Measurements from ENCODE around the gene GTF2A2. TPM values are rescaled to one million over a fixed set of nuclear protein-coding genes. Genes with fewer than 3 reads are reported as not detected.

The GTF2A2 gene
- total RNA-seq, 1 donor from 2014 or later, result 83.1 TPM

- H3K36me3 Mint-ChIP-seq, result peaks cover 21% of the 10 kb centered on the region
- no peak overlapping the region for H3K4me2 ChIP-seq
- H3K9ac ChIP-seq, result no peak overlapping the region
- no peaks in the 10 kb centered on the region for H4K20me1 ChIP-seq (ENCODE audit: low read depth)
- no peak overlapping the region for H3K4me3 Mint-ChIP-seq
- peaks cover 7% of the 10 kb centered on the region for H3K36me3 ChIP-seq
- H3K9me3 ChIP-seq (ENCODE audit: low read depth), result no peaks in the 10 kb centered on the region
- no peaks in the 10 kb centered on the region for H3K4me1 ChIP-seq
- H3K27ac ChIP-seq, result no peak overlapping the region
- H3K27ac Mint-ChIP-seq, result no peak overlapping the region
- no peaks in the 10 kb centered on the region for H3F3A ChIP-seq (ENCODE audit: low read depth)
- no peak overlapping the region for H3K4me3 ChIP-seq
- peaks cover 2% of the 10 kb centered on the region for H3K27me3 Mint-ChIP-seq (ENCODE audit: insufficient read depth, low read depth)
- H3K79me2 ChIP-seq (ENCODE audit: low read depth), result no peaks in the 10 kb centered on the region
- DNase-seq (ENCODE audit: low spot score), result no peak
- TF ChIP-seq EZH2 (IDR thresholded peaks at IDR 0.05) (no peak), EZH2phosphoT487 (IDR thresholded peaks at IDR 0.05) (no peak)
- TF ChIP-seq, protein P1, sequence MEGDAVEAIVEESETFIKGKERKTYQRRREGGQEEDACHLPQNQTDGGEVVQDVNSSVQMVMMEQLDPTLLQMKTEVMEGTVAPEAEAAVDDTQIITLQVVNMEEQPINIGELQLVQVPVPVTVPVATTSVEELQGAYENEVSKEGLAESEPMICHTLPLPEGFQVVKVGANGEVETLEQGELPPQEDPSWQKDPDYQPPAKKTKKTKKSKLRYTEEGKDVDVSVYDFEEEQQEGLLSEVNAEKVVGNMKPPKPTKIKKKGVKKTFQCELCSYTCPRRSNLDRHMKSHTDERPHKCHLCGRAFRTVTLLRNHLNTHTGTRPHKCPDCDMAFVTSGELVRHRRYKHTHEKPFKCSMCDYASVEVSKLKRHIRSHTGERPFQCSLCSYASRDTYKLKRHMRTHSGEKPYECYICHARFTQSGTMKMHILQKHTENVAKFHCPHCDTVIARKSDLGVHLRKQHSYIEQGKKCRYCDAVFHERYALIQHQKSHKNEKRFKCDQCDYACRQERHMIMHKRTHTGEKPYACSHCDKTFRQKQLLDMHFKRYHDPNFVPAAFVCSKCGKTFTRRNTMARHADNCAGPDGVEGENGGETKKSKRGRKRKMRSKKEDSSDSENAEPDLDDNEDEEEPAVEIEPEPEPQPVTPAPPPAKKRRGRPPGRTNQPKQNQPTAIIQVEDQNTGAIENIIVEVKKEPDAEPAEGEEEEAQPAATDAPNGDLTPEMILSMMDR (IDR thresholded peaks at IDR 0.05), result no peak
- H3K4me1 Mint-ChIP-seq, result peaks cover 3% of the 10 kb centered on the region
- no peaks in the 10 kb centered on the region for H3K9me3 Mint-ChIP-seq
- no peak overlapping the region for H2AFZ ChIP-seq (replicated peaks)
- H3K27me3 ChIP-seq, result no peaks in the 10 kb centered on the region
These were observed 21.1 kb downstream of the GTF2A2 start for GRCh38 chr15:59636184-59636583.

DNA sequence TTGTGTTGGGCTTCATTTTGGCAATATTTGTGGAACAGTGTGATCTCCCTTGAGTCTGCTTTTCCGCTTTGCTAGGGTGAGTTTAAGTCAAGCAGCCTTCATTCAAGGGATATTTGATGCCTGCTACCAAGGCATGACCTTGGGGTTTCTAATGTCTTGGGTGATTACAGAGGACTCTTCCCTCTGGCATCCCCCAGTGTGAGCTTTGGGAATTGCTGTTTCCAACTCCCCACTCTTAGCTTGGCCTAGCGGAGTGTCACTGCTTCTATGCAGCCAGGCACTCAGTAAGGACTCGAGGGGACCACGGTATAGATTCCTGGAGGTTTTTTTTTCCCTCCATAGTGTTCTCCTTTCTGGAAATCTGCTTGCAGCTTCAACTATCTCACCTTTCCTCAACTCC is 24.6 kb downstream of the GTF2A2 start:
- H3K27ac Mint-ChIP-seq, result no peak overlapping the region
- no peaks in the 10 kb centered on the region for H4K20me1 ChIP-seq (ENCODE audit: low read depth)
- DNase-seq (ENCODE audit: low spot score), result peak; percentile 69
- H2AFZ ChIP-seq (replicated peaks), result no peak overlapping the region
- H3K4me2 ChIP-seq, result no peak overlapping the region
- no peaks in the 10 kb centered on the region for H3K9me3 ChIP-seq (ENCODE audit: low read depth)
- no peak overlapping the region for H3K9ac ChIP-seq
- H3K9me3 Mint-ChIP-seq, result no peaks in the 10 kb centered on the region
- H3K27me3 ChIP-seq, result no peaks in the 10 kb centered on the region
- H3K4me3 ChIP-seq, result no peak overlapping the region
- H3K4me1 Mint-ChIP-seq, result peaks cover 3% of the 10 kb centered on the region
- no peaks in the 10 kb centered on the region for H3K4me1 ChIP-seq
- no peak for TF ChIP-seq EZH2 (IDR thresholded peaks at IDR 0.05)
- TF ChIP-seq, protein P1 (IDR thresholded peaks at IDR 0.05), result peak; percentile 59
- no peaks in the 10 kb centered on the region for H3F3A ChIP-seq (ENCODE audit: low read depth)
- no peaks in the 10 kb centered on the region for H3K79me2 ChIP-seq (ENCODE audit: low read depth)
- no peak overlapping the region for H3K27ac ChIP-seq
- H3K4me3 Mint-ChIP-seq, result no peak overlapping the region
- peaks cover 12% of the 10 kb centered on the region for H3K36me3 Mint-ChIP-seq
- H3K36me3 ChIP-seq, result no peaks in the 10 kb centered on the region
- H3K27me3 Mint-ChIP-seq (ENCODE audit: insufficient read depth, low read depth), result peaks cover 2% of the 10 kb centered on the region

DNA sequence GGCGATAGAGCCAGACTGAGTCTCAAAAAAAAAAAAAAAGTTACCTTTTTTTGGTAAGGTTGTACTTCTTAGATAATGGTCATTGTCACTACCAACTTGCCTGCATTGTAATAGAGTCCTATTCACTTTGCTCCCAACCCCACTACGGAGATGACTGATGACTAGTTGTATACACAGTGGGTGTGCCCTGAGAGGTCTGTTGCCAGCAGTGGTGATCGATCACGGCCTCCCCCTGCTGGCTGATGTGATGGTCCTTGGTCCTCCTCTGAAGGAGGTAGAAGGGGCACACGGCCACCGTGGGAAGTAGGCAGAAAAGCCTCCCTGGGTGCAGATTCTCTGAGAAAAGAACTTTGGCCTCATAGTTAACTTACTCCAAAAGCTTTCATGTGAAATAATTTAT is 35.0 kb downstream of the GTF2A2 start:
- H3K27ac Mint-ChIP-seq, result no peak overlapping the region
- no peaks in the 10 kb centered on the region for H3K27me3 Mint-ChIP-seq (ENCODE audit: insufficient read depth, low read depth)
- peak; percentile 55 for DNase-seq (ENCODE audit: low spot score)
- Histone ChIP-seq H2AFZ (replicated peaks) (no peak overlapping the region), H3K79me2 (ENCODE audit: low read depth) (no peaks in the 10 kb centered on the region), H3K9me3 (ENCODE audit: low read depth) (no peaks in the 10 kb centered on the region), H3K4me1 (peaks cover 8% of the 10 kb centered on the region), H3K4me2 (no peak overlapping the region), H3K27ac (no peak overlapping the region), H3F3A (ENCODE audit: low read depth) (no peaks in the 10 kb centered on the region), H4K20me1 (ENCODE audit: low read depth) (no peaks in the 10 kb centered on the region), H3K9ac (no peak overlapping the region), H3K27me3 (peaks cover 7% of the 10 kb centered on the region), H3K4me3 (no peak overlapping the region), H3K36me3 (no peaks in the 10 kb centered on the region)
- H3K36me3 Mint-ChIP-seq, result no peaks in the 10 kb centered on the region
- H3K4me3 Mint-ChIP-seq, result no peak overlapping the region
- TF ChIP-seq EZH2phosphoT487 (IDR thresholded peaks at IDR 0.05) (no peak), EZH2 (IDR thresholded peaks at IDR 0.05) (no peak)
- TF ChIP-seq, protein P1 (IDR thresholded peaks at IDR 0.05), result peak; percentile 58
- no peaks in the 10 kb centered on the region for H3K9me3 Mint-ChIP-seq
- H3K4me1 Mint-ChIP-seq, result no peaks in the 10 kb centered on the region

Data from neural progenitor cell (in vitro differentiated cells).